ENCODE data around the gene CDK2AP2. TPM values are rescaled to one million over a fixed set of nuclear protein-coding genes. Genes with fewer than 3 reads are reported as not detected.
A peak's percentile ranks its signal among the peaks of the same experiment; 100 is the strongest.

CDK2AP2 gene
- total RNA-seq, 4 donors from 2014 or later: 29.1 to 69.3 (median 53.9) TPM

DNA sequence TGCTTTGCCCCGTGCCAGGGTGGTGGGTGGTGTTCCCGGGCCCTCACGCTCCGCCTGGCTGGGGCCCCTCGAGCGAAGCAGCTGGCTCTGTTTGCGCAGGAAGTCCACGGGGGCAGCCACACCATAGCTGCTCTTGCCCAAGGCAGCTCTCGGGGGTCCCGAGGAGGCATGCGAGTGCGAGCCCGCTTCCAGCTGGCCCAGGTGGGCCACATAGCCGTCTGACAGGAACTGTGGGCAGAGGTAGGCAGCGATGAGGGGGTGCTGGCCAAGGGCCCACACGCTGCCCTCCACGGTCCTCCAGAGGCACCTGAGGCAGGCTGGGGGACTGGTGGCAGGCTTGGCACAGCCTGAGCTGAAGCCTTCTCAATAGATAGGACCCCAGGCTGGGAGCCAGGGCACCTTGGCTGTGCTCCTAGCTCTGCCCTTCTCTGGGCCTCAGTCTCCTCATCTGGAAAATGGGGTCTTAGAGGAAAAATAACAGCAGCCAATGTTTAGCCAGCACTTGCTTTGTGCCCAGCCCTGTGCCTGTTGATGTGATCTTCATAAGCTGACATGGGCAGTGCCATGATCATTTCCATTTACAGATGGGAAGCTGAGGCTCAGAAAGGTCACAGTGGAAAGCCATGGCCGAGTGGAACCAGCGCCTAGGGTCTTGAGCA, 15.8 kb downstream of the CDK2AP2 start:
- ATAC-seq: no peak
- peak overlapping the region in 2 of 4 donors; percentile 4 to 55 for H3K27ac ChIP-seq

DNA sequence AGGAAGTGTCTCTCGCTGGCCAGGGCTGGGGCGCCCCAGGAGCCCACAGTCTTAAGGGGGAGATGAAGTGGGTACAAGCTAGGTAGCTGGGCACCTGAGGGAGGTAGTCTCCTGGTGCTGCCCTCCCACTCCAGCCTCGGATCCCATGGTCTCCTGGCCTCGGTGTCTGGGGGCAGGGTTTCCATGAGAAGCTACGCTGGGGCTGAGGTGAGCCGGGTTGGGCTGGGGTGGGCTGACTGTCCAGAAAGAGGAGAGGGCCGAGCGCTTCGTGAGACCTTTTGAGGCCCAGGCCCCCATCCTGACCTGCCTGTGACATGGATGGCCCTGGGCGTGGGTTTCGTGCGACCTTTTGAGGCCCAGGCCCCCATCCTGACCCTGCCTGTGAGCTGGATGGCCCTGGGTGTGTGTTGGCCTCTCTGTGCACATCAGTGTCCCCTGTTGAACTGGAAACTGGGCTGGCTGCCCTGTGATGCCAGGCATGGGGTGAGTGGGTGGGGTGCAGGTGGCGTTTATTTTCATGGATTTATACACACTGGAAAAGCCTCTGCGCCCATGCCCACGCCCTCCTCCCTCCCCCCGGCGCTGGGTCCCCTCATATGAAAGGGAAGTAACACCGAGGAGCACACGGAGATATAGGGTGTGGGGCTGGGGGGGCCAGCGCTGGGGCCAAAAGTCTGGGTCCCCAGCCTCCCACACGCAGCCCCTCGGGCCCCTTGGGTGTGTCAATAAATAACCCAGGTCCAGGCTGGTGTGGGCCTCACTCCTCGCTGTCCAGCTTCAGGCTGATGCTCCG, 16.5 kb downstream of the CDK2AP2 start:
- no CpG with 5 or more reads among the region's 24 CpGs for WGBS, 2 donors (ENCODE audit: low coverage in 1 of 2)
- peaks cover 0 to 97% of the 10 kb centered on the region in 2 donors for H3K36me3 ChIP-seq
- peak overlapping the region in 2 of 4 donors; percentile 13 to 55 for H3K27ac ChIP-seq
- no peak for TF ChIP-seq EP300 (IDR thresholded peaks at IDR 0.05)
- TF ChIP-seq, protein P1, sequence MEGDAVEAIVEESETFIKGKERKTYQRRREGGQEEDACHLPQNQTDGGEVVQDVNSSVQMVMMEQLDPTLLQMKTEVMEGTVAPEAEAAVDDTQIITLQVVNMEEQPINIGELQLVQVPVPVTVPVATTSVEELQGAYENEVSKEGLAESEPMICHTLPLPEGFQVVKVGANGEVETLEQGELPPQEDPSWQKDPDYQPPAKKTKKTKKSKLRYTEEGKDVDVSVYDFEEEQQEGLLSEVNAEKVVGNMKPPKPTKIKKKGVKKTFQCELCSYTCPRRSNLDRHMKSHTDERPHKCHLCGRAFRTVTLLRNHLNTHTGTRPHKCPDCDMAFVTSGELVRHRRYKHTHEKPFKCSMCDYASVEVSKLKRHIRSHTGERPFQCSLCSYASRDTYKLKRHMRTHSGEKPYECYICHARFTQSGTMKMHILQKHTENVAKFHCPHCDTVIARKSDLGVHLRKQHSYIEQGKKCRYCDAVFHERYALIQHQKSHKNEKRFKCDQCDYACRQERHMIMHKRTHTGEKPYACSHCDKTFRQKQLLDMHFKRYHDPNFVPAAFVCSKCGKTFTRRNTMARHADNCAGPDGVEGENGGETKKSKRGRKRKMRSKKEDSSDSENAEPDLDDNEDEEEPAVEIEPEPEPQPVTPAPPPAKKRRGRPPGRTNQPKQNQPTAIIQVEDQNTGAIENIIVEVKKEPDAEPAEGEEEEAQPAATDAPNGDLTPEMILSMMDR (IDR thresholded peaks at IDR 0.05): no peak
- no peak for TF ChIP-seq POLR2AphosphoS5 (IDR thresholded peaks at IDR 0.05)
- no peak for TF ChIP-seq POLR2A (IDR thresholded peaks at IDR 0.05)
- H3K4me1 ChIP-seq: peaks cover 0 to 21% (median 0%) of the 10 kb centered on the region in 3 donors
- no peaks in the 10 kb centered on the region for H3K9me3 ChIP-seq
- no peaks in the 10 kb centered on the region for H3K27me3 ChIP-seq
- no peak overlapping the region for H3K4me3 ChIP-seq
- ATAC-seq: no peak

More for the DNA sequence above, 15.8 kb downstream of the CDK2AP2 start:
- Histone ChIP-seq H3K27me3 (no peaks in the 10 kb centered on the region), H3K9me3 (no peaks in the 10 kb centered on the region), H3K4me1 (peaks cover 0 to 20% (median 0%) of the 10 kb centered on the region in 3 donors), H3K4me3 (no peak overlapping the region), H3K36me3 (peaks cover 0 to 93% of the 10 kb centered on the region in 2 donors)
- no peak for TF ChIP-seq POLR2A (IDR thresholded peaks at IDR 0.05)
- TF ChIP-seq, protein P1 (IDR thresholded peaks at IDR 0.05): no peak
- TF ChIP-seq EP300 (IDR thresholded peaks at IDR 0.05): no peak
- TF ChIP-seq POLR2AphosphoS5 (IDR thresholded peaks at IDR 0.05): no peak
- WGBS, 2 donors (ENCODE audit: low coverage in 1 of 2): 75% methylated on average over 2 of the region's 19 CpGs; no CpG with 5 or more reads in 1 of the 2 donors

DNA sequence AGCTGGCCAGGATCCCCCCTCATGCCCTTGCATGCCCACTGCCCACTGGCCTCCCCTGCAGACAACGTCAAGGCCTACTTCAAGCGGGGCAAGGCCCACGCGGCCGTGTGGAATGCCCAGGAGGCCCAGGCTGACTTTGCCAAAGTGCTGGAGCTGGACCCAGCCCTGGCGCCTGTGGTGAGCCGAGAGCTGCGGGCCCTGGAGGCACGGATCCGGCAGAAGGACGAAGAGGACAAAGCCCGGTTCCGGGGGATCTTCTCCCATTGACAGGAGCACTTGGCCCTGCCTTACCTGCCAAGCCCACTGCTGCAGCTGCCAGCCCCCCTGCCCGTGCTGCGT, 17.3 kb downstream of the CDK2AP2 start:
- Histone ChIP-seq H3K36me3 (peaks cover 0 to 90% of the 10 kb centered on the region in 2 donors), H3K27me3 (no peaks in the 10 kb centered on the region), H3K4me3 (no peak overlapping the region), H3K27ac (peak overlapping the region in 3 of 4 donors; percentile 13 to 55 (median 37)), H3K9me3 (no peaks in the 10 kb centered on the region), H3K4me1 (peaks cover 0 to 29% (median 0%) of the 10 kb centered on the region in 3 donors)
- ATAC-seq: no peak
- TF ChIP-seq, protein P1 (IDR thresholded peaks at IDR 0.05): no peak
- no peak for TF ChIP-seq POLR2AphosphoS5 (IDR thresholded peaks at IDR 0.05)
- no peak for TF ChIP-seq EP300 (IDR thresholded peaks at IDR 0.05)
- WGBS, 2 donors (ENCODE audit: low coverage in 1 of 2): no CpG with 5 or more reads among the region's 15 CpGs

DNA sequence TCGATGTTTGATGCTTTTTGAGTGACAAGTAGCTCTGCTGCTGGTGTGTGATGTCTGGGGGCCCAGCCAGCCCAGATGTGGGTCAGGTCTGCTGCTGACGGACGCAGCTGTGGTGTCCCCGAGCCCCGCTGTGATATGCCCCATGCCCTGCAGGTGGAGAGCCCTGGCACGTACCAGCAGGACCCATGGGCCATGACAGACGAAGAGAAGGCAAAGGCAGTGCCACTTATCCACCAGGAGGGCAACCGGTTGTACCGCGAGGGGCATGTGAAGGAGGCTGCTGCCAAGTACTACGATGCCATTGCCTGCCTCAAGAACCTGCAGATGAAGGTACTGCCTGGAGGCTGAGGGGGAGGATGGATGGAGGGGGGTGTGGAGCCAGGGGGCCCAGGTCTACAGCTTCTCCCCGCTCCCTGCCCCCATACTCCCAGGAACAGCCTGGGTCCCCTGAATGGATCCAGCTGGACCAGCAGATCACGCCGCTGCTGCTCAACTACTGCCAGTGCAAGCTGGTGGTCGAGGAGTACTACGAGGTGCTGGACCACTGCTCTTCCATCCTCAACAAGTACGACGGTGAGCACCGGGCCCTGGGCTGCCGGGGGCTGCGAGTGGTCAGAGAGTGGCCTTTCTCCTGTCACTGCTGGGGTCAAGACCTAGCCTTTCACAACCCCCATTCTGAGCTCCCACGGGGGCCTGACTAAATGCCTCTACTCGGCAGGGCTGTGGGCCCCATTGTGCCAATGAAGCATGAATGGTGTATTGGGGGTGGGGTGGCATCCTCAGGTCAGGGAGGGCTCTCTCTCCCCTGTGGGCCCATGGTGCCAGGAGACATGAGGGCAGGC, 17.9 kb downstream of the CDK2AP2 start:
- Histone ChIP-seq H3K4me1 (peaks cover 0 to 35% (median under 1%) of the 10 kb centered on the region in 3 donors), H3K4me3 (no peak overlapping the region), H3K36me3 (peaks cover 0 to 84% of the 10 kb centered on the region in 2 donors), H3K27me3 (no peaks in the 10 kb centered on the region), H3K27ac (peak overlapping the region in 3 of 4 donors; percentile 13 to 55 (median 37)), H3K9me3 (no peaks in the 10 kb centered on the region)
- TF ChIP-seq POLR2A (IDR thresholded peaks at IDR 0.05) (no peak), EP300 (IDR thresholded peaks at IDR 0.05) (no peak), POLR2AphosphoS5 (IDR thresholded peaks at IDR 0.05) (no peak)
- TF ChIP-seq, protein P1 (IDR thresholded peaks at IDR 0.05): no peak
- ATAC-seq: no peak
- WGBS, 2 donors (ENCODE audit: low coverage in 1 of 2): 40 to 92% methylated on average over 1 to 4 of the region's 23 CpGs
